SKM-1 treated with dmso at 0.1 percent for 144 hours (cell line): ENCODE data around the gene BHLHE41.

ENCODE experiments used
- DNase-seq: peaks from one replicate; lab custom pipeline; 2025; ENCODE audit not compliant: unreplicated experiment; lab: John Stamatoyannopoulos, UW

The BHLHE41 gene

GRCh38 chr12:26124446-26125399, at the start of gene BHLHE41:
TSS of gene BHLHE41 (minus strand) at chr12:26125037. CDS start at chr12:26124779, 258 bp downstream.
- DNase-seq = no peak

- no peak for DNase-seq
Measured at GRCh38 chr12:26172946-26173552, 48.2 kb upstream of the BHLHE41 start.

GRCh38 chr12:26172539-26172938, 47.7 kb upstream of the BHLHE41 start:
- DNase-seq = no peak

- no peak for DNase-seq
Measured at GRCh38 chr12:26172013-26172412, 47.2 kb upstream of the BHLHE41 start.

GRCh38 chr12:26164118-26164517, 39.3 kb upstream of the BHLHE41 start:
- no peak for DNase-seq

GRCh38 chr12:26162905-26163304, 38.1 kb upstream of the BHLHE41 start:
- no peak for DNase-seq

GRCh38 chr12:26162174-26162573, 37.3 kb upstream of the BHLHE41 start:
- no peak for DNase-seq

GRCh38 chr12:26158078-26158764, 33.4 kb upstream of the BHLHE41 start:
- no peak for DNase-seq

GRCh38 chr12:26157001-26157400, 32.2 kb upstream of the BHLHE41 start:
- no peak for DNase-seq

GRCh38 chr12:26156201-26156871, 31.5 kb upstream of the BHLHE41 start:
- no peak for DNase-seq

- no peak for DNase-seq
Measured at GRCh38 chr12:26153421-26154154, 28.8 kb upstream of the BHLHE41 start.

- no peak for DNase-seq
Measured at GRCh38 chr12:26152507-26153102, 27.8 kb upstream of the BHLHE41 start.

- DNase-seq = no peak
Measured at GRCh38 chr12:26150736-26151450, 26.1 kb upstream of the BHLHE41 start.

- no peak for DNase-seq
Measured at GRCh38 chr12:26149968-26150500, 25.2 kb upstream of the BHLHE41 start.

GRCh38 chr12:26148291-26148690, 23.5 kb upstream of the BHLHE41 start:
- DNase-seq = no peak

- DNase-seq = no peak
Measured at GRCh38 chr12:26143291-26143690, 18.5 kb upstream of the BHLHE41 start.

- DNase-seq = no peak
Measured at GRCh38 chr12:26138860-26139259, 14.0 kb upstream of the BHLHE41 start.

GRCh38 chr12:26136688-26137087, 11.9 kb upstream of the BHLHE41 start:
- no peak for DNase-seq

GRCh38 chr12:26135571-26135970, 10.7 kb upstream of the BHLHE41 start:
- DNase-seq = no peak
